SK-N-SH (cell line): ENCODE results near the gene SPP2. TPM values are rescaled to one million over a fixed set of nuclear protein-coding genes. Genes with fewer than 3 reads are reported as not detected.

Experiments
- CTCF ChIA-PET: fragments of 300-600, 350-600 bp; formaldehyde crosslinking; extraction: SDS; loops from one replicate; lab custom pipeline; 2021; lab: Yijun Ruan, JAX
- POLR2A ChIA-PET: fragments of 350-600 bp; sonication (Branson Sonifier 250); formaldehyde crosslinking; extraction: SDS; loops from one replicate; lab custom pipeline; 2020; ENCODE audit warnings: antibody characterized with exemption, inconsistent platforms; lab: Yijun Ruan, JAX
- DNase-seq: peaks from one replicate; pipeline ENCODE4 v3.0.0; 2012
- H2AFZ ChIP-seq: fragments of 200-600 bp; sonication (generic); 2 replicates; pipeline ENCODE4 v1.8.1; 2016; ENCODE audit warnings: antibody characterized with exemption, mild to moderate bottlenecking, low read depth
- H3F3A ChIP-seq: fragments of 200-600 bp; sonication (generic); replicated peaks from 2 replicates; pipeline ENCODE3; 2016; ENCODE audit warnings: antibody characterized with exemption, mild to moderate bottlenecking; ENCODE audit not compliant: insufficient read depth
- H3K27ac ChIP-seq, 2 experiments: fragments of 200-500 bp in 1 of 2; fragments of 200-600 bp in 1 of 2; sonication (Bioruptor generic) in 1 of 2; sonication (generic), shearing (Covaris generic) in 1 of 2; 2 replicates each; pipeline versions ENCODE4 v1.5.1 to v1.6.1; 2014 to 2016; ENCODE audit warnings: low read depth in 2 of 2, inconsistent platforms in 1 of 2, low read length in 1 of 2, mild to moderate bottlenecking in 1 of 2, mixed read lengths in 1 of 2
- H3K27me3 ChIP-seq: fragments of 200-600 bp; sonication (generic), shearing (Covaris generic); 2 replicates; pipeline ENCODE4 v1.6.1; 2016; ENCODE audit warnings: mixed run types; ENCODE audit not compliant: insufficient read depth
- H3K36me3 ChIP-seq, 2 experiments: fragments of 200-500 bp in 1 of 2; fragments of 200-600 bp in 1 of 2; sonication (Bioruptor generic) in 1 of 2; sonication (generic) in 1 of 2; replicated peaks in 1 of 2; 2 replicates each; pipeline versions ENCODE3 to v1.5.1; 2014 to 2016; ENCODE audit warnings: low read length in 1 of 2, mild to moderate bottlenecking in 1 of 2; ENCODE audit not compliant: insufficient read depth in 2 of 2, control insufficient read depth in 1 of 2
- H3K4me1 ChIP-seq, 2 experiments: fragments of 200-500 bp in 1 of 2; fragments of 200-600 bp in 1 of 2; sonication (Bioruptor generic) in 1 of 2; sonication (generic), shearing (Covaris generic) in 1 of 2; 2 replicates each; pipeline versions ENCODE4 v1.5.1 to v1.6.1; 2014 to 2016; ENCODE audit warnings: low read depth in 1 of 2, low read length in 1 of 2, mixed run types in 1 of 2; ENCODE audit not compliant: insufficient read depth in 2 of 2, control insufficient read depth in 1 of 2
- H3K4me2 ChIP-seq: fragments of 200-600 bp; sonication (generic), shearing (Covaris generic); 2 replicates; pipeline ENCODE4 v1.6.1; 2017; ENCODE audit warnings: mixed run types
- H3K4me3 ChIP-seq, 2 experiments: fragments of 200-500 bp in 1 of 2; fragments of 200-600 bp in 1 of 2; sonication (Bioruptor generic) in 1 of 2; sonication (generic), shearing (Covaris generic) in 1 of 2; 2 replicates each; pipeline versions ENCODE4 v1.5.1 to v1.8.1; 2014 to 2016; ENCODE audit warnings: low read depth in 2 of 2, inconsistent platforms in 1 of 2, low read length in 1 of 2, mild to moderate bottlenecking in 1 of 2, mixed read lengths in 1 of 2, moderate library complexity in 1 of 2
- H3K79me2 ChIP-seq: fragments of 200-600 bp; sonication (generic); 2 replicates; pipeline ENCODE4 v1.8.1; 2017; ENCODE audit warnings: mild to moderate bottlenecking; ENCODE audit not compliant: insufficient read depth
- H3K9ac ChIP-seq: fragments of 200-600 bp; sonication (generic); 2 replicates; pipeline ENCODE4 v1.6.1; 2017; ENCODE audit warnings: mixed run types
- H3K9me2 ChIP-seq: fragments of 200-600 bp; sonication (generic); 2 replicates; pipeline ENCODE4 v1.6.1; 2017; ENCODE audit warnings: mixed run types
- H3K9me3 ChIP-seq: fragments of 200-600 bp; sonication (generic); 2 replicates; pipeline ENCODE4 v1.6.1; 2017; ENCODE audit warnings: mixed run types, mild to moderate bottlenecking, moderate library complexity
- H4K20me1 ChIP-seq: fragments of 200-600 bp; sonication (generic); 2 replicates; pipeline ENCODE4 v1.6.1; 2017; ENCODE audit warnings: mild to moderate bottlenecking, mixed run types; ENCODE audit not compliant: insufficient read depth
- CHD2 ChIP-seq: fragments of 150-350 bp; IDR thresholded peaks from 2 replicates; pipeline ENCODE4 v1.6.1; 2018; ENCODE audit warnings: low read length; ENCODE audit not compliant: partially characterized antibody
- ELF1 ChIP-seq: IDR thresholded peaks from 2 replicates; pipeline ENCODE4 v1.4.0; 2012
- EZH2phosphoT487 ChIP-seq: fragments of 200-600 bp; sonication (generic); IDR thresholded peaks from 2 replicates; pipeline ENCODE4 v1.6.1; 2017; ENCODE audit warnings: low read depth, mixed run types, mild to moderate bottlenecking, antibody characterized with exemption, moderate library complexity, borderline replicate concordance
- FOXJ3 ChIP-seq: sonication (generic); formaldehyde crosslinking; IDR thresholded peaks from 2 replicates; pipeline ENCODE4 v1.5.1; 2020; ENCODE audit warnings: mild to moderate bottlenecking, missing genetic modification reagents
- GABPA ChIP-seq: IDR thresholded peaks from 2 replicates; pipeline ENCODE4 v1.4.0; 2012; ENCODE audit warnings: low read depth, mild to moderate bottlenecking
- GATA2 ChIP-seq: sonication (generic); formaldehyde crosslinking; IDR thresholded peaks from 2 replicates; pipeline ENCODE4 v1.5.0; 2020; ENCODE audit warnings: mild to moderate bottlenecking, missing genetic modification reagents
- JUND ChIP-seq: IDR thresholded peaks from 2 replicates; pipeline ENCODE4 v1.4.0; 2012
- MXI1 ChIP-seq: IDR thresholded peaks from 2 replicates; pipeline ENCODE4 v1.6.1; 2012; ENCODE audit warnings: mild to moderate bottlenecking, low read depth, low read length, improper control_type of control experiment
- NRF1 ChIP-seq: IDR thresholded peaks from 2 replicates; pipeline ENCODE4 v1.6.1; 2012; ENCODE audit warnings: low read depth, mild to moderate bottlenecking, low read length
- RAD21 ChIP-seq: IDR thresholded peaks from 2 replicates; pipeline ENCODE4 v1.6.1; 2012; ENCODE audit warnings: mild to moderate bottlenecking, low read length
- RCOR1 ChIP-seq: fragments of 150-350 bp; IDR thresholded peaks from 2 replicates; pipeline ENCODE4 v1.6.1; 2017; ENCODE audit warnings: antibody characterized with exemption, low read length
- RFX5 ChIP-seq: IDR thresholded peaks from 2 replicates; pipeline ENCODE4 v1.6.1; 2012; ENCODE audit warnings: mild to moderate bottlenecking, improper control_type of control experiment, low read length
- RXRA ChIP-seq: IDR thresholded peaks from 2 replicates; pipeline ENCODE4 v1.4.0; 2012; ENCODE audit warnings: low read depth, mild to moderate bottlenecking, borderline replicate concordance
- SIN3A ChIP-seq: IDR thresholded peaks from 2 replicates; pipeline ENCODE4 v1.6.1; 2012; ENCODE audit warnings: low read depth, mild to moderate bottlenecking, low read length, moderate library complexity, borderline replicate concordance
- SMC3 ChIP-seq: IDR thresholded peaks from 2 replicates; pipeline ENCODE4 v1.6.1; 2012; ENCODE audit warnings: low read depth, low read length, improper control_type of control experiment
- TAF1 ChIP-seq: IDR thresholded peaks from 2 replicates; pipeline ENCODE4 v1.6.1; 2012; ENCODE audit warnings: low read depth, mild to moderate bottlenecking, low read length, moderate library complexity, borderline replicate concordance
- YY1 ChIP-seq: IDR thresholded peaks from 2 replicates; pipeline ENCODE4 v1.4.0; 2012; ENCODE audit warnings: low read depth, mild to moderate bottlenecking
- WGBS: methylation state at CpG from one replicate; pipeline ENCODE4 v1.1.6; 2017; ENCODE audit warnings: low lambda C conversion rate; 5-methylcytosine and 5-hydroxymethylcytosine counted together
- polyA plus RNA-seq, 3 experiments: library from polyadenylated mRNA; depleted of rRNA; stranded (reverse); fragments of >200 nt; gene quantifications; 2 replicates each; pipeline ENCODE4 v1.2.3, GENCODE V29; 2012
- TF ChIP-seq, protein P1 (sequence below): IDR thresholded peaks from 2 replicates; pipeline ENCODE4 v1.4.0; 2012; ENCODE audit warnings: low read depth
- TF ChIP-seq, protein P2 (sequence below): IDR thresholded peaks from 2 replicates; pipeline ENCODE4 v1.6.1; 2012; ENCODE audit warnings: mild to moderate bottlenecking, low read depth, low read length, moderate library complexity
- TF ChIP-seq, protein P3 (sequence below): fragments of 200-600 bp; sonication (generic); IDR thresholded peaks from 2 replicates; pipeline ENCODE4 v1.6.1; 2017; ENCODE audit warnings: antibody characterized with exemption, mild to moderate bottlenecking, moderate library complexity
- TF ChIP-seq, protein P4 (sequence below): IDR thresholded peaks from 2 replicates; pipeline ENCODE4; 2012

Gene SPP2
- polyA plus RNA-seq, 1 of the 3 experiments (the other 2 are of a cell fraction), result 0.30 TPM

DNA sequence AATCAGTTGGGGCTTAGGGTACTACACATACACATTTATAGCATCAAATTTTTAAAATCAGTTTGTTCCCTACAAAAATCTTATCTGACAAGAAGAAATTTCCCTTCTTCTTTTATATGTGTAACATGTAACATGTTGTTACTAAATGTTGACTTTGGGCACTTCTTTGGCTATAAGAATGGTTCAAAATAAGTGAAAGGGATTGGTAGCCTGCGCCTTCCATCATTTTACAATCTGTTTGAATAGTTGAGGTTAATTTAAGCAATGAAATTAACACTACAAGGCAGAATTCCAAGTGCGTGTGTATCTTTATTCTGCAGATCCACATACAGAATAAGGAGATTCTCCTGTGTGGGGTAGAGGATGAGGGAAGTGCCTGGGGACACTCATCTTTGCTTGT is 30.2 kb upstream of the SPP2 start:
- Histone ChIP-seq H3F3A (no peaks in the 10 kb centered on the region), H3K4me3 (no peak overlapping the region)
- TF ChIP-seq SMC3, result no peak
- TF ChIP-seq SIN3A, result no peak
- no peak for TF ChIP-seq RFX5
- TF ChIP-seq YY1, result no peak
- TF ChIP-seq FOXJ3 (CRISPR knock-in tag), result no peak
- TF ChIP-seq, all 33 proteins: peak for 0
- Histone ChIP-seq H4K20me1 (no peaks in the 10 kb centered on the region), H3K4me1 (no peaks in the 10 kb centered on the region), H3K4me2 (no peak overlapping the region), H3K27me3 (no peaks in the 10 kb centered on the region), H3K79me2 (no peaks in the 10 kb centered on the region), H3K9me2 (no peaks in the 10 kb centered on the region), H3K27ac (no peak overlapping the region), H3K36me3 (no peaks in the 10 kb centered on the region), H2AFZ (no peak overlapping the region), H3K9ac (no peak overlapping the region), H3K9me3 (no peaks in the 10 kb centered on the region)
- POLR2A ChIA-PET, result no interaction called here
- 64% methylated on average over 2 of the region's 2 CpGs for WGBS
- CTCF ChIA-PET, result no interaction called here
- DNase-seq, result no peak

DNA sequence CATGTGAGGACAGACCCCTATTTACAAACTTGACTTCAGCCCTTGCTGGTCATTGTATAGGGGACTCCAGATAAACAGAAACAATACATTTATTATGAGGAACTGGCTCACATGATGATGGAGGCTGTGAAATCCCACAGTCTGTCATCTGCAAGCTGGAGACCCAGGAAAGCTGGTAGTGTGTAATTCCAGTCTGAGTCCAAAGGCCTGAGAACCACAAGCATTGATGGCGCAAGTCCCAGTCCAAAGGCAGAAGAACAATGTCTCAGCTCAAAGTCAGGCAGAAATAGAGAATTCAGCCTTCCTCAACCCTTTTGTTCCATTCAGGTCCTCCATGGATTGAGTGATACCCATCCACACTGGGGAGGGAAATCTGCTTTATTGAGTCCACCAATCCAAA is 28.1 kb upstream of the SPP2 start:
- Histone ChIP-seq H3K4me2 (no peak overlapping the region), H3K4me3 (no peak overlapping the region), H3K9me2 (no peaks in the 10 kb centered on the region), H3F3A (no peaks in the 10 kb centered on the region), H3K4me1 (peaks cover 2 to 5% of the 10 kb centered on the region in 2 experiments; a peak in 1 of 4 replicates), H3K79me2 (no peaks in the 10 kb centered on the region), H3K36me3 (no peaks in the 10 kb centered on the region), H3K27me3 (no peaks in the 10 kb centered on the region), H3K9me3 (no peaks in the 10 kb centered on the region), H4K20me1 (no peaks in the 10 kb centered on the region), H2AFZ (no peak overlapping the region), H3K9ac (no peak overlapping the region), H3K27ac (no peak overlapping the region)
- TF ChIP-seq, protein P1, sequence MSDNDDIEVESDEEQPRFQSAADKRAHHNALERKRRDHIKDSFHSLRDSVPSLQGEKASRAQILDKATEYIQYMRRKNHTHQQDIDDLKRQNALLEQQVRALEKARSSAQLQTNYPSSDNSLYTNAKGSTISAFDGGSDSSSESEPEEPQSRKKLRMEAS, result no peak
- TF ChIP-seq JUND, result no peak
- TF ChIP-seq, protein P2, sequence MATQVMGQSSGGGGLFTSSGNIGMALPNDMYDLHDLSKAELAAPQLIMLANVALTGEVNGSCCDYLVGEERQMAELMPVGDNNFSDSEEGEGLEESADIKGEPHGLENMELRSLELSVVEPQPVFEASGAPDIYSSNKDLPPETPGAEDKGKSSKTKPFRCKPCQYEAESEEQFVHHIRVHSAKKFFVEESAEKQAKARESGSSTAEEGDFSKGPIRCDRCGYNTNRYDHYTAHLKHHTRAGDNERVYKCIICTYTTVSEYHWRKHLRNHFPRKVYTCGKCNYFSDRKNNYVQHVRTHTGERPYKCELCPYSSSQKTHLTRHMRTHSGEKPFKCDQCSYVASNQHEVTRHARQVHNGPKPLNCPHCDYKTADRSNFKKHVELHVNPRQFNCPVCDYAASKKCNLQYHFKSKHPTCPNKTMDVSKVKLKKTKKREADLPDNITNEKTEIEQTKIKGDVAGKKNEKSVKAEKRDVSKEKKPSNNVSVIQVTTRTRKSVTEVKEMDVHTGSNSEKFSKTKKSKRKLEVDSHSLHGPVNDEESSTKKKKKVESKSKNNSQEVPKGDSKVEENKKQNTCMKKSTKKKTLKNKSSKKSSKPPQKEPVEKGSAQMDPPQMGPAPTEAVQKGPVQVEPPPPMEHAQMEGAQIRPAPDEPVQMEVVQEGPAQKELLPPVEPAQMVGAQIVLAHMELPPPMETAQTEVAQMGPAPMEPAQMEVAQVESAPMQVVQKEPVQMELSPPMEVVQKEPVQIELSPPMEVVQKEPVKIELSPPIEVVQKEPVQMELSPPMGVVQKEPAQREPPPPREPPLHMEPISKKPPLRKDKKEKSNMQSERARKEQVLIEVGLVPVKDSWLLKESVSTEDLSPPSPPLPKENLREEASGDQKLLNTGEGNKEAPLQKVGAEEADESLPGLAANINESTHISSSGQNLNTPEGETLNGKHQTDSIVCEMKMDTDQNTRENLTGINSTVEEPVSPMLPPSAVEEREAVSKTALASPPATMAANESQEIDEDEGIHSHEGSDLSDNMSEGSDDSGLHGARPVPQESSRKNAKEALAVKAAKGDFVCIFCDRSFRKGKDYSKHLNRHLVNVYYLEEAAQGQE, result no peak
- TF ChIP-seq GATA2 (CRISPR knock-in tag), result no peak
- TF ChIP-seq GABPA, result no peak
- TF ChIP-seq, protein P3, sequence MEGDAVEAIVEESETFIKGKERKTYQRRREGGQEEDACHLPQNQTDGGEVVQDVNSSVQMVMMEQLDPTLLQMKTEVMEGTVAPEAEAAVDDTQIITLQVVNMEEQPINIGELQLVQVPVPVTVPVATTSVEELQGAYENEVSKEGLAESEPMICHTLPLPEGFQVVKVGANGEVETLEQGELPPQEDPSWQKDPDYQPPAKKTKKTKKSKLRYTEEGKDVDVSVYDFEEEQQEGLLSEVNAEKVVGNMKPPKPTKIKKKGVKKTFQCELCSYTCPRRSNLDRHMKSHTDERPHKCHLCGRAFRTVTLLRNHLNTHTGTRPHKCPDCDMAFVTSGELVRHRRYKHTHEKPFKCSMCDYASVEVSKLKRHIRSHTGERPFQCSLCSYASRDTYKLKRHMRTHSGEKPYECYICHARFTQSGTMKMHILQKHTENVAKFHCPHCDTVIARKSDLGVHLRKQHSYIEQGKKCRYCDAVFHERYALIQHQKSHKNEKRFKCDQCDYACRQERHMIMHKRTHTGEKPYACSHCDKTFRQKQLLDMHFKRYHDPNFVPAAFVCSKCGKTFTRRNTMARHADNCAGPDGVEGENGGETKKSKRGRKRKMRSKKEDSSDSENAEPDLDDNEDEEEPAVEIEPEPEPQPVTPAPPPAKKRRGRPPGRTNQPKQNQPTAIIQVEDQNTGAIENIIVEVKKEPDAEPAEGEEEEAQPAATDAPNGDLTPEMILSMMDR, result no peak
- TF ChIP-seq RAD21, result no peak
- no peak for TF ChIP-seq SMC3
- TF ChIP-seq RFX5, result no peak
- TF ChIP-seq MXI1, result no peak
- TF ChIP-seq NRF1, result no peak
- no peak for TF ChIP-seq RXRA
- TF ChIP-seq, protein P4, sequence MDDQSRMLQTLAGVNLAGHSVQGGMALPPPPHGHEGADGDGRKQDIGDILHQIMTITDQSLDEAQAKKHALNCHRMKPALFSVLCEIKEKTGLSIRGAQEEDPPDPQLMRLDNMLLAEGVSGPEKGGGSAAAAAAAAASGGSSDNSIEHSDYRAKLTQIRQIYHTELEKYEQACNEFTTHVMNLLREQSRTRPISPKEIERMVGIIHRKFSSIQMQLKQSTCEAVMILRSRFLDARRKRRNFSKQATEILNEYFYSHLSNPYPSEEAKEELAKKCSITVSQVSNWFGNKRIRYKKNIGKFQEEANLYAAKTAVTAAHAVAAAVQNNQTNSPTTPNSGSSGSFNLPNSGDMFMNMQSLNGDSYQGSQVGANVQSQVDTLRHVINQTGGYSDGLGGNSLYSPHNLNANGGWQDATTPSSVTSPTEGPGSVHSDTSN, result no peak
- no peak for TF ChIP-seq ELF1
- TF ChIP-seq TAF1, result no peak
- TF ChIP-seq CHD2, result no peak
- TF ChIP-seq SIN3A, result no peak
- no peak for TF ChIP-seq EZH2phosphoT487
- TF ChIP-seq YY1, result no peak
- TF ChIP-seq RCOR1, result no peak
- 56% methylated on average over 1 of the region's 1 CpG for WGBS
- no peak for DNase-seq
- POLR2A ChIA-PET, result no interaction called here
- CTCF ChIA-PET, result no interaction called here
